MM.1S (cell line): Measurements from ENCODE around the gene ACOXL.

ENCODE experiments used
- DNase-seq: peaks from one replicate; pipeline ENCODE4 v3.0.0-alpha.2; 2015
- H2AFZ ChIP-seq: fragments of 300-600 bp; sonication (generic); 2 replicates; pipeline ENCODE4 v1.6.0; 2016; ENCODE audit warnings: antibody characterized with exemption, low read length
- H3F3A ChIP-seq: fragments of 300-600 bp; sonication (generic); 2 replicates; pipeline ENCODE4 v1.6.1; 2016; ENCODE audit warnings: mild to moderate bottlenecking, antibody characterized with exemption, low read length, moderate library complexity, mixed read lengths; ENCODE audit not compliant: insufficient read depth
- H3K27ac ChIP-seq: fragments of 300-600 bp; sonication (generic); 2 replicates; pipeline ENCODE4 v1.5.1; 2016; ENCODE audit warnings: mild to moderate bottlenecking, low read length
- H3K27me3 ChIP-seq: fragments of 300-600 bp; sonication (generic); replicated peaks from 2 replicates; pipeline ENCODE4 v1.6.0; 2016; ENCODE audit warnings: low read length; ENCODE audit not compliant: insufficient read depth
- H3K36me3 ChIP-seq: fragments of 300-600 bp; sonication (generic); replicated peaks from 2 replicates; pipeline ENCODE4 v1.6.1; 2016; ENCODE audit warnings: mild to moderate bottlenecking, low read length, mixed read lengths; ENCODE audit not compliant: insufficient read depth
- H3K4me1 ChIP-seq: fragments of 300-600 bp; sonication (generic); 2 replicates; pipeline ENCODE4 v1.6.1; 2016; ENCODE audit warnings: low read length, mixed read lengths
- H3K4me2 ChIP-seq: fragments of 300-600 bp; sonication (generic); 2 replicates; pipeline ENCODE4 v1.6.0; 2016; ENCODE audit warnings: low read depth, low read length
- H3K4me3 ChIP-seq: fragments of 300-600 bp; sonication (generic); 2 replicates; pipeline ENCODE4 v1.5.1; 2016; ENCODE audit warnings: low read length, mixed read lengths
- H3K79me2 ChIP-seq: fragments of 300-600 bp; sonication (generic); 2 replicates; pipeline ENCODE4 v1.6.1; 2016; ENCODE audit warnings: mixed run types, low read length, mixed read lengths
- H3K9ac ChIP-seq: fragments of 300-600 bp; sonication (generic); 2 replicates; pipeline ENCODE4 v1.6.1; 2016; ENCODE audit warnings: low read length, mixed read lengths
- H3K9me2 ChIP-seq: fragments of 300-600 bp; sonication (generic); replicated peaks from 2 replicates; pipeline ENCODE4 v1.6.1; 2016; ENCODE audit warnings: mild to moderate bottlenecking, low read length, mixed read lengths; ENCODE audit not compliant: insufficient read depth
- H3K9me3 ChIP-seq: fragments of 300-600 bp; sonication (generic); replicated peaks from 2 replicates; pipeline ENCODE4 v1.6.1; 2016; ENCODE audit warnings: mild to moderate bottlenecking, low read length, mixed read lengths; ENCODE audit not compliant: insufficient read depth
- H4K20me1 ChIP-seq: fragments of 300-600 bp; sonication (generic); 2 replicates; pipeline ENCODE4 v1.6.1; 2016; ENCODE audit warnings: mild to moderate bottlenecking, low read length, moderate library complexity, mixed read lengths; ENCODE audit not compliant: insufficient read depth
- EZH2 ChIP-seq: fragments of 300-600 bp; sonication (generic); optimal IDR thresholded peaks from 2 replicates; pipeline ENCODE3; 2017; ENCODE audit warnings: low read depth, mild to moderate bottlenecking, antibody characterized with exemption, low read length, mixed read lengths
- EZH2phosphoT487 ChIP-seq: fragments of 300-600 bp; sonication (generic); IDR thresholded peaks from 2 replicates; pipeline ENCODE4 v1.6.1; 2018; ENCODE audit warnings: antibody characterized with exemption, low read length
- TF ChIP-seq, protein P1 (sequence below): fragments of 300-600 bp; sonication (generic); IDR thresholded peaks from 2 replicates; pipeline ENCODE4 v1.5.1; 2016; ENCODE audit warnings: antibody characterized with exemption, low read length, mixed read lengths

ACOXL gene

DNA sequence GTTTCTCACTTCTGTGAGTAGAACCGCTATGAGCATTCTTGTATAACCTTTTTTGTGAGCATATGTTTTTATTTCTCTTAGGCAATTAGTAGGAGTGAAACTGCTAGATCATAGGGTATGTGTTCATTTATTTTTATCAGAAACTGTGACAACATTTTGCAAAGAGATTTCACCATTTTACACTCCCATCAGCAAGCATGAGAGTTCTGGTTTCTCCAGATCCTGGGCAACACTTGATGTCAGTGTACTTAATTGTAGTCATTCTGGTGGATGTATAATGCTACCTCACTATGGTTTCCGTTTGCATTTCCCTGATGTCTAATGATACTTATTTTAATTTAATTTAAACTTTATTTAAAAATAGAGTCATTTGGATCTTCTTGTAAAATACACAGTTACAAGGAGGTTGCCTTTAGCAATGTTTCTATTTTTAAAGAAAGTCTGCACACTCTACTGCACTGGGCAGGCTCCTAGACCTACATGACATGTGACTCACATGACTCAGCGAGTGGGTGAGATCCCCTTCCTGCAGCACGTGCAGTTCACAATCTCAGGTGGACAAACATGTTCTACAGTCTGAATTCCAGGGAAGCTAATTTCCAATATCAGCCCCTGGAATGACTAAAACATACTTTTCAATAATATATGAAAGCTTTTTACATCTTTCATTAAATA is 261.3 kb downstream of the ACOXL start:
- Histone ChIP-seq H3K9ac (no peak overlapping the region), H3K4me2 (no peak overlapping the region), H3K4me3 (no peak overlapping the region)

DNA sequence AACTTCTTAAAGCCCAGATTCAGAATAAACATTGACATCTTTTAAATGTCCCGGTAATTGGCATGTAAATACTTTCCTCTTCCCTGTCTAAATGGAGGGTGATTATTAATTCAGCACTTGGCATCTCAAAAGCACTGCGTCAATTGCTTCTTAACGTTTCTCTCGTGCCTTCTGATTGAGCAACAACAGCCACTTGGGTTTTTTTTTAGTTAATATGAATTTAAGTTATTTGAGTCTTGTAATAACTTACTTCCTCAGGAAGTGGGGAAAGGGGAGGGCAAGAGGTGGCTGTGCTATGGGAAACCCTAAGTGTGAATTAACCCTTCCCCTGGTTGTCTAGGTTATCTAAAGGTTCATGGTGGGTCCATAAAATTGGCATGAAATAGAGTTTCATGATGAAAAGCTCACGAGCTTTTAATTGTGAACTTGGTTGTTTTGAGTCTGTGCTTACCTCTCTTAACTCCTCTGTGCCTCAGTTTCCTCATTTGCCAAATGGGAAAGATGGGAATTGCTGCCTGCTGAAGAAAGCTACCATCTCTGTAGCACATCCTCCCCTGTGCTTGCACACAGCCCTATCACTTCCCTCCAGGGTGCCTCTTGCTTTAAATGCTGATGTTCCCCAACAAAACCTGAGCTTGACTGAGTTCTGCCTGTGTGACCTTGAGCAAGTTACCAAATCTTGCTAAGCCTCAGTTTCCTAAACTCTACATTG is 262.0 kb downstream of the ACOXL start:
- Histone ChIP-seq H3K4me1 (no peaks in the 10 kb centered on the region), H3K4me2 (no peak overlapping the region), H3K79me2 (no peaks in the 10 kb centered on the region), H3F3A (no peaks in the 10 kb centered on the region), H3K9me3 (no peaks in the 10 kb centered on the region), H4K20me1 (no peaks in the 10 kb centered on the region), H3K9ac (no peak overlapping the region), H3K27ac (no peak overlapping the region), H3K4me3 (no peak overlapping the region), H3K9me2 (no peaks in the 10 kb centered on the region), H3K36me3 (no peaks in the 10 kb centered on the region), H2AFZ (no peak overlapping the region), H3K27me3 (no peaks in the 10 kb centered on the region)
- DNase-seq, result no peak
- TF ChIP-seq, protein P1, sequence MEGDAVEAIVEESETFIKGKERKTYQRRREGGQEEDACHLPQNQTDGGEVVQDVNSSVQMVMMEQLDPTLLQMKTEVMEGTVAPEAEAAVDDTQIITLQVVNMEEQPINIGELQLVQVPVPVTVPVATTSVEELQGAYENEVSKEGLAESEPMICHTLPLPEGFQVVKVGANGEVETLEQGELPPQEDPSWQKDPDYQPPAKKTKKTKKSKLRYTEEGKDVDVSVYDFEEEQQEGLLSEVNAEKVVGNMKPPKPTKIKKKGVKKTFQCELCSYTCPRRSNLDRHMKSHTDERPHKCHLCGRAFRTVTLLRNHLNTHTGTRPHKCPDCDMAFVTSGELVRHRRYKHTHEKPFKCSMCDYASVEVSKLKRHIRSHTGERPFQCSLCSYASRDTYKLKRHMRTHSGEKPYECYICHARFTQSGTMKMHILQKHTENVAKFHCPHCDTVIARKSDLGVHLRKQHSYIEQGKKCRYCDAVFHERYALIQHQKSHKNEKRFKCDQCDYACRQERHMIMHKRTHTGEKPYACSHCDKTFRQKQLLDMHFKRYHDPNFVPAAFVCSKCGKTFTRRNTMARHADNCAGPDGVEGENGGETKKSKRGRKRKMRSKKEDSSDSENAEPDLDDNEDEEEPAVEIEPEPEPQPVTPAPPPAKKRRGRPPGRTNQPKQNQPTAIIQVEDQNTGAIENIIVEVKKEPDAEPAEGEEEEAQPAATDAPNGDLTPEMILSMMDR, result no peak
- TF ChIP-seq EZH2, result no peak
- TF ChIP-seq EZH2phosphoT487, result no peak

More for the DNA sequence above, 261.3 kb downstream of the ACOXL start:
- Histone ChIP-seq H3K9me3 (no peaks in the 10 kb centered on the region), H4K20me1 (no peaks in the 10 kb centered on the region), H3K36me3 (no peaks in the 10 kb centered on the region), H3K27me3 (no peaks in the 10 kb centered on the region), H3K79me2 (no peaks in the 10 kb centered on the region), H2AFZ (no peak overlapping the region), H3K4me1 (no peaks in the 10 kb centered on the region), H3F3A (no peaks in the 10 kb centered on the region), H3K27ac (no peak overlapping the region), H3K9me2 (no peaks in the 10 kb centered on the region)
- no peak for DNase-seq
- TF ChIP-seq EZH2phosphoT487 (no peak), EZH2 (no peak)
- TF ChIP-seq, protein P1, result no peak

DNA sequence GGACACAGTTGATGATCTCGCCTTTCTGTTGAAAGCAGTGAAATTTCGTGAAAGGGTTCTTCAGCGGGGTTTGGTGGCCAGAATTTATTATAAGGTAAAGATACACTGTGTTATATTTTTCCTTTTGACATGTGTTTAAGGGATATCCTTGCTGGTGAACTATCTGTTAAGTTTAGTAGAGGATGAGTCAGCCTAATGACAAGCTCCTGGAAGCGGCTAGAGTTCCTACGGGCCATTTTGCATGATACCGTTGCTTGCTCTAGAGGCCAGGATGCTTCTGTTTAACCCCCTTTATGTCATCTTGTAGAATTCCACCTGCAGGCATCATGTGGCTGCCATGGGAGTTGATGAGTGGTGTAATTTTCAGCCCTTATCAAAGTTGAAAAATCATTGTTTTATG is 263.5 kb downstream of the ACOXL start:
- Histone ChIP-seq H3K9me3 (no peaks in the 10 kb centered on the region), H3K79me2 (no peaks in the 10 kb centered on the region), H3K4me1 (no peaks in the 10 kb centered on the region), H2AFZ (no peak overlapping the region), H4K20me1 (no peaks in the 10 kb centered on the region), H3K27ac (no peak overlapping the region), H3K36me3 (no peaks in the 10 kb centered on the region), H3K9me2 (no peaks in the 10 kb centered on the region), H3K27me3 (no peaks in the 10 kb centered on the region), H3K4me2 (no peak overlapping the region), H3K9ac (no peak overlapping the region), H3F3A (no peaks in the 10 kb centered on the region), H3K4me3 (no peak overlapping the region)
- no peak for TF ChIP-seq EZH2
- TF ChIP-seq, protein P1, result no peak
- no peak for TF ChIP-seq EZH2phosphoT487
- DNase-seq, result no peak
